OCI-LY3 (cell line): Measurements from ENCODE around the gene MGAT4C.

Source experiments
- H2AFZ ChIP-seq: fragments of 200-600, 300-600 bp; shearing (Covaris generic); 2 replicates; pipeline ENCODE4 v1.6.0; 2014; ENCODE audit warnings: antibody characterized with exemption, low read depth, low read length
- H3K27ac ChIP-seq: fragments of 200-600, 300-600 bp; sonication (generic); 2 replicates; pipeline ENCODE4 v1.5.1; 2014; ENCODE audit warnings: mild to moderate bottlenecking, low read length, moderate library complexity, mixed read lengths
- H3K27me3 ChIP-seq: fragments of 200-600, 300-600 bp; sonication (generic); 2 replicates; pipeline ENCODE4 v1.6.1; 2014; ENCODE audit warnings: low read depth, low read length, mixed read lengths
- H3K36me3 ChIP-seq: fragments of 200-600, 300-600 bp; sonication (generic); replicated peaks from 2 replicates; pipeline ENCODE3; 2014; ENCODE audit warnings: low read depth, low read length, mixed read lengths
- H3K4me1 ChIP-seq: fragments of 300-600, 200-600 bp; sonication (generic); 2 replicates; pipeline ENCODE4 v1.6.1; 2014; ENCODE audit warnings: low read length, mixed read lengths
- H3K4me2 ChIP-seq: fragments of 200-600, 300-600 bp; sonication (generic); 2 replicates; pipeline ENCODE4 v1.6.1; 2014; ENCODE audit warnings: low read length, mixed read lengths
- H3K4me3 ChIP-seq: fragments of 300-600, 200-600 bp; sonication (generic); 2 replicates; pipeline ENCODE4 v1.5.1; 2014; ENCODE audit warnings: antibody characterized with exemption, mild to moderate bottlenecking, low read length, moderate library complexity
- H3K79me2 ChIP-seq: fragments of 300-600, 200-600 bp; shearing (Covaris generic); 2 replicates; pipeline ENCODE4 v1.6.1; 2014; ENCODE audit warnings: mild to moderate bottlenecking, low read length, mixed read lengths
- H3K9ac ChIP-seq: fragments of 300-600, 200-600 bp; shearing (Covaris generic); 2 replicates; pipeline ENCODE4 v1.6.0; 2014; ENCODE audit warnings: mild to moderate bottlenecking, low read length, moderate library complexity
- H3K9me3 ChIP-seq: fragments of 200-600, 300-600 bp; shearing (Covaris generic); 2 replicates; pipeline ENCODE4 v1.6.1; 2014; ENCODE audit warnings: low read length, mixed read lengths; ENCODE audit not compliant: insufficient read depth
- H4K20me1 ChIP-seq: fragments of 200-600, 300-600 bp; sonication (generic); 2 replicates; pipeline ENCODE4 v1.6.1; 2016; ENCODE audit warnings: low read length, mixed read lengths; ENCODE audit not compliant: insufficient read depth
- CTCF ChIP-seq: fragments of 200-600, 300-600 bp; sonication (generic); IDR thresholded peaks from 2 replicates; pipeline ENCODE4 v1.5.1; 2014; ENCODE audit warnings: antibody characterized with exemption, low read length, low read depth
- EZH2phosphoT487 ChIP-seq: fragments of 200-600 bp; shearing (Covaris generic); IDR thresholded peaks from 2 replicates; pipeline ENCODE4 v1.6.1; 2018; ENCODE audit warnings: antibody characterized with exemption, mixed run types, low read depth

The MGAT4C gene

DNA sequence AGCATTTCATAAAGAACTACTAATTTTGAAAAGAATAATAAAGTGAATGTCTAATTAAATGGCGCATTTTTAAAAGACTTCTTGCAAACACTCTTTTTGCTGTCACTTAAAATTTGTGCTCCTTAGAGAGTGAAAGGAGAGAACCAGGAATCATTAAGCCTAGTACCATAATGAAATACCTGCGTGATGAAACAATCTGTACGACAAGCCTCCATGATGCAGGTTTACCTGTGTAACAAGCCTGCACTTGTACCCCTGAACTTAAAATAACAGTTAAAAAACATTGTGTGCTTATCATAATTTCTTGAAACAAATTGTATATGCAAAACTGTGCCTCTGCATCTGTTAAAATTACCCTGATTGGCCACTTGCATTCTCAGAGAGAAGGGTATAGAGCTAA, 108.1 kb downstream of the MGAT4C start:
- Histone ChIP-seq H3K27me3 (no peaks in the 10 kb centered on the region), H3K9me3 (no peaks in the 10 kb centered on the region), H2AFZ (no peak overlapping the region), H4K20me1 (no peaks in the 10 kb centered on the region), H3K27ac (no peak overlapping the region), H3K36me3 (no peaks in the 10 kb centered on the region), H3K4me1 (peaks cover 4% of the 10 kb centered on the region), H3K9ac (no peak overlapping the region), H3K79me2 (no peaks in the 10 kb centered on the region), H3K4me2 (no peak overlapping the region), H3K4me3 (no peak overlapping the region)
- TF ChIP-seq EZH2phosphoT487 = no peak
- TF ChIP-seq CTCF = no peak

DNA sequence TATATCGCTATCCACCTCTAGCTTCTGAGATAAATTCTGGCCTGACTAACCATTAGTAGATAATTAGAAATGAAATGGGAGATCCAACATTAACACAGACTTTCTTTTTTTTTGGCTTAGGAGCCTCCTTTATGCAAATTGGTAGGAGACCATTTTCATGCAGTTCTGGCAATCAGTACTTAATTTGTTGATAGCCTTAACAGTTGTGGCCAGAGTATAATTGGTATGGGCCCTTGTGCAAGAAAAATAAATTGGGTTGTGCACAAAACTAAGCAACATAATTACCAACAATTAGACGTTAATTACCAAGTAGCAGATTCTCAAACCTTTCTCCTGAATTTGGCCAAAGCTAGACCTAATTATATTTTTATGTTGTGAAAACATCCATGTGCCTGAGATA, 111.0 kb downstream of the MGAT4C start:
- Histone ChIP-seq H3K27ac (no peak overlapping the region), H3K4me1 (peaks cover 14% of the 10 kb centered on the region), H3K9me3 (no peaks in the 10 kb centered on the region), H3K9ac (no peak overlapping the region), H3K4me2 (no peak overlapping the region), H4K20me1 (no peaks in the 10 kb centered on the region), H3K79me2 (no peaks in the 10 kb centered on the region), H3K27me3 (no peaks in the 10 kb centered on the region), H3K36me3 (no peaks in the 10 kb centered on the region), H3K4me3 (no peak overlapping the region), H2AFZ (no peak overlapping the region)
- no peak for TF ChIP-seq CTCF
- TF ChIP-seq EZH2phosphoT487 = no peak

DNA sequence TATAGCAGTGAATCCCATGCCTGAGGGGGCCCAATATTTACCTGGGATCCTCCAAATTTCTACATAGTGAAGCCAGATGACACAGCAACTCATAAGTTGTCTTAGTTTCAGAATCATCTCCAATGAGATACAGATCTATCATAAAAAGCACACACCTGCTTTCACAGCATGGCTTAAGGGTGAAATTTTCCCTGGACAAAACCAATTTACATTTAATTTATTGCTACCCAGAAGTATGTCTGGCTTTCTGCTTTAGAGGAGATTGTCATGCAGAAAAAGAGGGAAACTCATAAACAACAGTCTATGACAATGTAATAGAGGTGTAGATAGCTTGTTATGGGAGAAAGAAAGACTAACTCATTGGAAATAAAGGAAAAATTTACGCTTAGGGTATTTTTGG, 113.0 kb downstream of the MGAT4C start:
- TF ChIP-seq EZH2phosphoT487 (no peak), CTCF (no peak)
- Histone ChIP-seq H3K9ac (no peak overlapping the region), H3K79me2 (no peaks in the 10 kb centered on the region), H3K4me1 (peaks cover 14% of the 10 kb centered on the region), H3K9me3 (0 out of 2 replicates have a peak, but pooled peaks cover 3% of the 10 kb centered on the region), H3K36me3 (no peaks in the 10 kb centered on the region), H4K20me1 (no peaks in the 10 kb centered on the region), H2AFZ (no peak overlapping the region), H3K4me2 (no peak overlapping the region), H3K27ac (no peak overlapping the region), H3K4me3 (no peak overlapping the region), H3K27me3 (no peaks in the 10 kb centered on the region)

- Histone ChIP-seq H3K79me2 (no peaks in the 10 kb centered on the region), H3K4me2 (no peak overlapping the region), H3K9me3 (0 out of 2 replicates have a peak, but pooled peaks cover 3% of the 10 kb centered on the region), H4K20me1 (no peaks in the 10 kb centered on the region), H3K36me3 (no peaks in the 10 kb centered on the region), H3K27ac (no peak overlapping the region), H3K4me1 (peaks cover 14% of the 10 kb centered on the region), H3K27me3 (no peaks in the 10 kb centered on the region), H3K4me3 (no peak overlapping the region), H2AFZ (no peak overlapping the region), H3K9ac (no peak overlapping the region)
- no peak for TF ChIP-seq CTCF
- TF ChIP-seq EZH2phosphoT487 = no peak
Measured at GRCh38 chr12:86139671-86140070, 116.5 kb downstream of the MGAT4C start.
